Dermis microvascular lymphatic vessel endothelial cell (primary cell): ENCODE measurements around the gene OLFML2A. TPM values are rescaled to one million over a fixed set of nuclear protein-coding genes. Genes with fewer than 3 reads are reported as not detected.

Experiments
- DNase-seq, 2 donors: peaks; one replicate each; pipeline versions ENCODE4 v3.0.0 to v3.0.0-alpha.2; 2010; ENCODE audit warnings: low read depth in 2 of 2
- total RNA-seq: library from RNA; depleted of rRNA; stranded (reverse); fragments of >200 nt; gene quantifications from 2 replicates; pipeline ENCODE4 v1.2.1, GENCODE V29; 2014

Gene OLFML2A
- total RNA-seq, 1 donor from 2014 or later: 1.9 TPM

DNA sequence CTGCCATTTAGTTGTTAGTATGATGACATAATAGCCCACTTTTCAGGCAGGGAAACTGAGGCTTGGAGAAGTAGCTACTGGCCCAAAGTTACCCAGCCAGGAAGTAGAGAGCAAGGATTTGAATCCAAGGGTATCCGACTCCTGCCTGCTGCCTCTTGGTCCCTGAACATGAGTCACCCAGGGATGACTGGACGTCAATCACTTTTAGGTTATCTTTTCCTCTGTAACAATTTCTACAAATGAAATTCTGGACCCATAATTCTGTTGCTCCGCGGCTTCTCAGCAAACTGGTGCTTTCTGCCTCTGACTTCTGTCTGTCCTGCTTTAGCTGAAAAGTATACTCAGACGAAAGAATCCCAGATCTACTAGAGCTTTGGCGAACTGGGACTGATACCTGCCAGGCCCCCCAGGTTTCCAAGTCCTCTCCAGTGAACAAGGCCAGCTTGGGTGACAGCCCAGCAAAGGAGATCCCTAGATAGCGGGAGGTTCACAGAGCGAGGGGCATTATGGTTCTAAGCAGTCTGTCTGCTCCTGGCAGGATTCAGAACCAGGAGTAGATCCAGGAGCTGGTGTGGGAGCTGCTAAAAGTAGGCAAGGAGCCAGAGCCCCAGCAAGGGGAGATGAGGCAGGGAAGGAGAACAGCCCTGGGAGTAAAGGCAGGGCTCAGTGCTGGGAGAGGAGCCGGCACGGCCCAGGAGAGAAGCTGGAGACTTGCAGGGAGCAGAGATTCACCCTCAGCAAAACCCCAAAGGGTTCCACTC lies 20.6 kb downstream of the OLFML2A start:
- DNase-seq: no peak

DNA sequence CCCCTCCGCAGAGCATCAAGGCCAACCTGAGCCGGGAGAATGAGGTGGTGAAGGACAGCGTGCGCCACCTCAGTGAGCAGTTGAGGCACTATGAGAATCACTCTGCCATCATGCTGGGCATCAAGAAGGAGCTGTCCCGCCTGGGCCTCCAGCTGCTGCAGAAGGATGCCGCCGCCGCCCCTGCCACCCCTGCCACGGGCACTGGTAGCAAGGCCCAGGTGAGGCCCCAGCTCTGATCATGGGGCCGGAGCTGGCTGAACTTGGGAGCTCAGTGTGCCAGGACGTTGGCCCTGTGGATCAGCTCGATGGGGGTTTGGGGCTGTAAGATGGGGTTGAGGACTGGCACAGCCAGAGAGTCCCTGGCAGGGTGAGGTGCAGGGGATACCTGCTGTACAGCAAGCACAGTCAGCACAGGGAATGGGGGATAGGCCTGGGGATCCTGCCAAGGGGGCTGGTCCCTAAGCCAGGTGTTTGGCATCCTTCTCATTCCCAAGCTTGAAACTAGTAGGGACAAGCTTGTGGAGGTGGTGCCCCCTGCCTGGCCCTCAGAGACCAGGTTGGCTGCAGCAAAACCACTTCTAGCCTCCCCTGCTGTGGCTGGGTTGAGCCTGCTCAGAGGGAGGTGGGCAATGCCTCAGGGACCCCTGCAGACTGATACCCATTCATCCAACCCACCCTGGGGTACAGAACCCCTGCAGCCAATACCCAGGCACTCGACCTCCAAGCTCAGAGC lies 22.5 kb downstream of the OLFML2A start:
- DNase-seq: no peak

DNA sequence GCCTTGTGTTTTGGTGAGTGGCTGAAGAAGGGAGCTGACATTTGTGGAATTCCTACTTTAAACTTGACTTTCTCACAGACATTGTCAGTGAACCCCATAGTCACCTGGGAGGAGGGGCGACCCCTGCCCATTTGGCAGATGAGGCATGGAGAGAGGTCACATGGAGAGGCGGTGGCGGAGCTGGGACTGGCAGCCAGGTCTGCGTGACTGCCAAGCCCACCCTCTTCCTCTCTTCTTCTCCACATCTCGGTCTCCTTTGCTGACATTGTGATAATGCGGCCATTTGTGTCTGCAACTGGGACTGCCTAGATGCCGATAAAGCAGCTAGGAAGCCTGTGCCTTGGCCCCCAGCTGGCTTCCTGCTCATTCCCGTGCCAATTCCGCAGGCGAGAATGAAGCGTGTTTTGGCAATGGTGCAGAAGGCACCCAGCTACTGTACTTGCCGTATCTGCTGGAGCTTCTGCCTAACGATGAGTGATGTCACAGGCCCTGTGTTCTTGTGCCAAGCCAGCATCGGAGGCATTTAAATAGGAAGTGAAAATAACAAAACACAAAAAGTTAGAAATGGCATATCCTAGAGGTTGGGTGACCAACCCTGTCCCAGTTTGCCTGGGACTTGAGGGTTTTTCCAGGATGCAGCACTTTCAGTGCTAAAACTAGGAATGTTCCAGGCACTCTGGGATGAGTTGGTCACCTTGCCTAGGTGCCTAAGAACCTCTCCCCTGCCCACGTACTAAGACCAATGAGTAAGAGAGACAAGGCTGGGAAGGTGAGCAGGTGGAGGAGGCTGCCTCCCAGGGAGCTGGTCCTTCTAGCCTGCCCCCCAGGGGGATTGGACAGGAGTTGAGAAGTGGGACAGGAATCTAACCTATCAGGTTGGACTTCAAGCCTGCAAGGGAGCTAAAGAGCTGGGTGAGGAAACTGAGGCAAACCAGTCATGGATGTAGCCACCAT lies 23.6 kb downstream of the OLFML2A start:
- peak; percentile 68 to 79 for DNase-seq

DNA sequence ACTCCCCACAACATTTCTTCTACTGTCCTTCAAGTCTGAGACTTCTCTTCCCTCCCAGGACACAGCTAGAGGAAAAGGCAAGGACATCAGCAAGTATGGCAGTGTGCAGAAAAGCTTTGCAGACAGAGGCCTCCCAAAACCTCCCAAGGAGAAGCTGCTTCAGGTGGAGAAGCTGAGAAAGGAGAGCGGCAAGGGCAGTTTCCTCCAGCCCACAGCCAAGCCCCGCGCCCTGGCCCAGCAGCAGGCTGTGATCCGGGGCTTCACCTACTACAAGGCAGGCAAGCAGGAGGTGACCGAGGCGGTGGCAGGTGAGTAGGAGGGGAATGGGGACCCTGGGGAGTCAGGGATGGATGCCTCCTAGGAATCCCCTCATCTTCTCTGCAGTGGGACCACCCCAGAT lies 24.4 kb downstream of the OLFML2A start:
- no peak for DNase-seq

DNA sequence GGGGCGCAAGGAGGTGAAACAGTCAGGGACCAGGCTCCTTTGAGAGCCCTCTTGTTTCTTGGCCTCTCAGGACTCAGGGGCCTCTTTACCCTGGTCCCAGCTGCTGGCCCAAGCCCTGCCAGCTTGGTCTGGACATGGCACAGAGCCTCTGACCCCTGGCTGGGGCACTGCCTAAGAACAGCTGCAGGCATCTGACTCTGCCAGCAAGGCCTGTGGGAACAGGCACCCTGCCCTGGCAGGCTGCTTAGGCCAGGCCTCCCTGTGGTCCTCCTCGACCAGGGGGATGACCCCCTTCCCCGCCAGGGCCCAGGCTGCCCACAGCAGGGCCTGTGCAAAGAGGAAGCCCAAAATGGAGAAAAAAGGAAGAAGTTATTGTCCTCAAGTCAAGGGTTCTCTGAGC lies 25.5 kb downstream of the OLFML2A start:
- no peak for DNase-seq

DNA sequence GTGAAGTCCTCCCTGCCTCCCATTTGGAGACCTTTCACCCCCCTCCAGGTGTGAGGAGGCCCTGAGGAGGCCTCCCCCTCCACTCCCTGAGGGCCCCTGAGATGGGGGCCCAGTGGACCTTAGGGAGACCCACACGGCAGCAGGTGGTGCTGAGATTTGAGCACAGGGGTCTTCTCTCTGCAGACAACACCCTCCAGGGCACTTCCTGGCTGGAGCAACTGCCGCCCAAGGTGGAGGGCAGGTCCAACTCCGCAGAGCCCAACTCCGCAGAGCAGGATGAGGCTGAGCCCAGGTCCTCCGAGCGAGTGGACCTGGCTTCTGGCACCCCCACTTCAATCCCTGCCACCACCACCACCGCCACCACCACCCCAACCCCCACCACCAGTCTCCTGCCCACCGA lies 27.0 kb downstream of the OLFML2A start:
- DNase-seq: no peak

DNA sequence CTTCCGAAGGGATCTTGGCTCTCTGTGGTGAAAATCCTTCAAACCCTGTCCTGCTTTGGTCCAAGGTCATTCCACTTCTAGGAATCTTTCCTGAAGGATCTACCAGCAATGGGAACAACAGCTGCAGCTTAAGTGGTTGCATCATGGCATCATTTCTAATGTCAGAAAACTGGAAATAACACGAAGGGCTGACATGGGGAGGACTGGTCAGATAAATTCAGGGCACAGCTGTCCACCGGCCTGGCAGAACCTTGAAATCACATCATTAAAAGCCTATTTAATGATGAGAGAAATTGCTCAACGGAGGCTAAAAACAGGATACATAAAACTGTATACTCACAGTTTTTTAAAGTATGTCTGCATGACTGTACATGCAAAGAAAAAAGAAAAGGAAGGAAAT lies 28.3 kb downstream of the OLFML2A start:
- DNase-seq: no peak

DNA sequence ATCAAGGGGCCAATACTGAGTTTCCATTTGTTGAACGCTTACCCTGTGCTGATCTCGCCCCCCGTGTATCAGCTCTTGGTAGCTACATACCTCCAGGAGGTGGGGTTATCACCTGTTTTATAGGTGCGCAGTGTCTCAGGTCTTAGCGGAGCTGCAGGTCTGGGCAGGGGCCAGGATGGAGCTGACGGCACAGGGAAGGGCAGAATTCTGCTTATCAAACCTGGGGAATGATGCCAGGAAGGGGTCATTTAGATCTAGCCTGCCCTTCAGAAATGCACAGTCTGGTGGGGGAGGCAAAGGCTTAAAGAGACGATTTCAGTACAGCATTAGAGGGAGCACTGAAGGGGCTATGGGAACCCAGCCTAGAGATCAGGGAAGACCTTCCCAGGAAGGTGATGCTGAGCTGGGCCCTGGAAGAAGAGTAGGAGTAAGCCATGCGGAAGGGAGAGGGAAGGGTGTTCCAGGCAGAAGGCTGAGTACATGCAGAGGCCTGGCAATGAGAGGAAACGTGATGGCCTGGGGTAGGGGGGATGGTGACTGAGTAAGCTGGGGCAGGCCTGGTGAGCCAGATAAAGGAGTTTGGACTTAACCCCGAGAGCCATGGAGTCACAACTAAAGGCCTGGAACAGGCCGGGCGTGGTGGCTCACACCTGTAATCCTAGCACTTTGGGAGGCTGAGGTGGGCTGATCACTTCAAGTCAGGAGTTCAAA lies 31.5 kb downstream of the OLFML2A start:
- DNase-seq: no peak

DNA sequence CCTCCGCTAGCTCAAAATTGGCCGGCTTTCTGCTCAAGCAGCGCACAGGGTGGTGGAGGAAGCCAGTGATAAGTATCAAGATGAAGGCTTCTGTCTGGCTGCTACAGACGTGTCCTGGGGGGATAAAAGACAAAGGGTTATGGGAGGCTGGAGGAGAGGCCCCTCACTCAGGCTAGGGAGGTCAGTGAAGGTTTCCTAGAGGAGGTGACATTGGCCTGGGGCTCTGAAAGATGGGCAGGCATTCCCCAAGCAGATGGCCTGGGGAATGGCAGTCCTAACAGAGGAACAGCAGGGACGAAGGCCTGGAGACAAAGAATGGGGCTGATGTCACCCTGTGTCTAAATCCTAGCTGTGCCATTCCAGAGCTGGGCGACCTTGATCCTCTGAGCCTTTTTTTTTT lies 32.3 kb downstream of the OLFML2A start:
- DNase-seq: no peak

DNA sequence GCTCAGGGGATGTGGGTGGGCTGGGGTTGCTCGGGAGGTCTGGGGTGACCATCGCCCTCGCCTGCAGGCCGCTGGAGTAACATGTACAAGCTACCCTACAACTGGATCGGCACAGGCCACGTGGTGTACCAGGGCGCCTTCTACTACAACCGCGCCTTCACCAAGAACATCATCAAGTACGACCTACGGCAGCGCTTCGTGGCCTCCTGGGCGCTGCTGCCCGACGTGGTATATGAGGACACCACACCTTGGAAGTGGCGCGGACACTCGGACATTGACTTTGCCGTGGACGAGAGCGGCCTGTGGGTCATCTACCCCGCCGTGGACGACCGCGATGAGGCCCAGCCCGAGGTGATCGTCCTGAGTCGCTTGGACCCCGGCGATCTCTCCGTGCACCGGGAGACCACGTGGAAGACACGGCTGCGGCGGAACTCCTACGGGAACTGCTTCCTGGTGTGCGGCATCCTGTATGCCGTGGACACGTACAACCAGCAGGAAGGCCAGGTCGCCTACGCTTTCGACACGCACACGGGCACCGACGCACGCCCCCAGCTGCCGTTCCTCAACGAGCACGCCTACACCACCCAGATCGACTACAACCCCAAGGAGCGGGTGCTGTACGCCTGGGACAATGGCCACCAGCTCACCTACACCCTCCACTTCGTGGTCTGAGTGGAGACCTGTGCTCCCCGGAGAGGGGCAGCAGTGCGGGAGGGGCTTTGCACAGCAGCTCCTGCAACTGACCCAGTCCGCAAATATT lies 33.0 kb downstream of the OLFML2A start:
- DNase-seq: no peak

DNA sequence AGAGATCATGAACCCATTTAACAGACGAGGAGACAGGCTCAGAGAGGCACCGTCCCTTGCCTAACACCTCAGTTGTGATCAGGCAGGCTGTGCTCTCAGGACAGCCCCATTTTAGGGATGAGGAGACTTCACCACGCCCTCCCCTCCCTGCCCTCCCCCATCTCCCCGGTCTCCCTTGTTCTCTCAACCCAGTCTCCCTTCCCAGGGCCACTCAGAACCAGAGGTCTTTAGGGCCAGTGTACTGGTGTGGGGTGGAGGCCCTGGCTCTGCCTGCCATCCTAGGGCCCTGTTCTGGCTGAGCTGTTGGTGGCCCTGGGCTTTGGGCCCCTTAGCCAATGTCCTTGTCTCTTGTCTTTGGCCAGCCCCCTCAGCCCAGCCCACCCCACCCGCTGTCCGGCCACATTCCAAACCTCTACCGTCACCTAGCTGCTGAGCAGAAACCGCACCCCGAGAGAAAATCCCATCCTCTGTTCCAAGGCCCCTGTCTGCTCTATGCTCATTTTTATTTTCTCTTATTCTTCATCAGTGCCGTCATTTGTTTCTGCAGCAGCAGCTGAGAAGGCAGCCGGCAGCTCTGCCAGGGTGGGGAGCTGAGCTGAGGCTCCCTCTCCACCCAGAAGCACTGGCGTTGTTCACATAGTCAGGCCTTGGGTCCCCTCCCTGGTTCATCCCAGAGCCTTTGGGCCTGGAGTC lies 33.9 kb downstream of the OLFML2A start:
- DNase-seq: peak in 1 of 2 donors; percentile 40

DNA sequence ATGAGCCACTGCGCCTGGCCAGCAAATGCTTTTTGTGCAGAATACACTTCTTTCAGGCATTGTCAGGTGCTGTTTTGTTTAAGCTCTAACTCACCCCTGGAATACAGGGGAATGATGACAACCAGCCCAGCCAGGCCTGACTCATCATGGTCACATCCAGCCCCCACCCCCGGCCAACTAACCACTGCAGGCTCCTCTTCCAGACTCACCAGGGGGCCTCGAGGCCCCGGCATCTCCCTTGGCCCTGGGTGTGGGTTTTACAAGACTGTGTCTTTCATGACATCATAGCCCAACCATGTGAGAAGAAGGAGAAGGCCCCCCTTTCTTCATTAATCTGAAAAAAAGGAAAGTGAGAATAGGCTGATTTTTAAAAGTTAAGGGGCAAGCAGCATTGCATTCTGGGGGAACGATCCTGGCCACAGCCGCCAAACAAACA lies 35.5 kb downstream of the OLFML2A start:
- DNase-seq: peak in 1 of 2 donors; percentile 47

DNA sequence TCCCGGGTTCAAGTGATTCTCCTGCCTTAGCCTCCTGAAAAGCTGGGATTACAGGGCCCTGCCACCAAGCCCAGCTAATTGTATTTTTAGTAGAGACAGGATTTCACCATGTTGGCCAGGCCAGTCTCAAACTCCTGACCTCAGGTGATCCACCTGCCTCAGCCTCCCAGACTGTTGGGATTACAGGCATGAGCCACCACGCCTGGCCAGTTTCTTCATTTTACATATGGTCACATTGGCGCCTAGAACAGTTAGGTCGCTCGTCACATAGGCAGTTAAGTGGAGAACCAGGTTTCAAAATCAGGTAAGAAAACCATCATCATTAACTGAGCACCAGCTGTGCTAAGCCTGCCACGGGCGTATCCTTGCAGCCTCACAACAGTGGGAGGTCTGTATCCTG lies 36.1 kb downstream of the OLFML2A start:
- no peak for DNase-seq

DNA sequence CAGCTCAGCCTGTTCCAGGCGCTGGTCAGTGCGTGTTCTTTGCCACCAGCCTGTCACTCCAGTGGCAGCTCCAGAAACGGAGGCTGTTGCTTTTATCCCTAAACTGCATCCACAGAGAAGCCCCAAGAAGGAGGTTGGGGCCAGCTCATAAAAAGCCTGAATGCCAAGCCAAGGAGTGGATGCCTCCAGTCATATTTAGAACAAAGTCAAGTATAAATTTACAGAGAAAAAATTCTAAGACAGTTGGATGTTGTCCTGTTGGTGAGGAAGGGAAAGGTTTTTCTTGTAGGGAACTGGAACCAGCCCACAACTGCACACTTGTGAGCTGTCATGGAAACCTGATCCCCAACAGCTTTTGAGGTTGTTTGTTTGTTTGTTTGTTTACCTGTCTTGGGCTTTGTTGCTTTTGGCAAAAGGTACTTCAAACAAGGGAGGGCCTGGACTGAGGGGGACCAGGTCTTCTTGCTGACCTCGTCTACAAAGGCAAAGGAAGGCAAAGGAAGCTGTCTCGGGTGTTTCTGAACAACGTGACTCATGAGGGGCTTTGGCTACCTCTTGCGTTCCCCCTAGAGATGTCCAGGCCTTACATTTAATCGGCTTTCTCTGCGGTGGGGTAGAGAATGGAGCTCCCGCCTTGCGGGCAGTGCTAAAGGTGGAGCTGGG lies 36.7 kb downstream of the OLFML2A start:
- no peak for DNase-seq

DNA sequence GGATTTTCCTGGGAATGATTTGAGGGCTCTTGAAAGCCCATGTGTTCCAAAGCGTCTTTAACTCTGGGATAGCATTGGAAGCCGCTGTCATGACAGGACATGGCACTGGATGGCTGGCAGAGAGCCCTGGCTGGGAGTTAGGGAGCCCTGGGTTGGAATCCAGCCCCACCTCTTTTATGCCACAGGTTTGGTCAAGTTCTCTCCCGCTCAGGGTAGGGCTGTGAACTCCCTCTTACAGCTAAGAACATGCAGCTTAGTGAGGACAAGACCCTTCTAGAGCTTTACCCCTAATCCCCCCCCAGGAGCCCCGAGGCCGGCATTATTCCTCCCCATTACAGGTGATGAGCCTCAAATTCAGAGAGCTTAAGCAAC lies 37.2 kb downstream of the OLFML2A start:
- no peak for DNase-seq

DNA sequence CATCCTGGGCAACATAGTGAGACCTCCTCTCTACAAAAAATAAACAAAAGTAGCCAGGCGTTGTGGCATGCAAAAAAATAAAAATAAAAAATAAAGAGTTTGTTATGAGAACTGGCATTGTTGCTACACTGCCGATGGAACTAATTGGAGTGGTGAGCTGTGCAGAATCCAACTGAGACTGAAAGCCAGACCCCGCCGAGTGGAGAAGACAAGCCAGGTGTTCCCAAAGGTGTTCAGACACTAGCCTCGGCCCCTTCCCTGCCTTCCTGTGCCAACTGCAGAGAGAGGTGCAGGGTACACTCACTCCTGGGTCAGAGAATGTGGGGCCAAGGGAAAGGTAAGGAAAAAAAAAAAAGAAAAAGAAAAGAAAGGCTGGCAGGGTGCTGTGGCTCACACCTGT lies 38.7 kb downstream of the OLFML2A start:
- no peak for DNase-seq

DNA sequence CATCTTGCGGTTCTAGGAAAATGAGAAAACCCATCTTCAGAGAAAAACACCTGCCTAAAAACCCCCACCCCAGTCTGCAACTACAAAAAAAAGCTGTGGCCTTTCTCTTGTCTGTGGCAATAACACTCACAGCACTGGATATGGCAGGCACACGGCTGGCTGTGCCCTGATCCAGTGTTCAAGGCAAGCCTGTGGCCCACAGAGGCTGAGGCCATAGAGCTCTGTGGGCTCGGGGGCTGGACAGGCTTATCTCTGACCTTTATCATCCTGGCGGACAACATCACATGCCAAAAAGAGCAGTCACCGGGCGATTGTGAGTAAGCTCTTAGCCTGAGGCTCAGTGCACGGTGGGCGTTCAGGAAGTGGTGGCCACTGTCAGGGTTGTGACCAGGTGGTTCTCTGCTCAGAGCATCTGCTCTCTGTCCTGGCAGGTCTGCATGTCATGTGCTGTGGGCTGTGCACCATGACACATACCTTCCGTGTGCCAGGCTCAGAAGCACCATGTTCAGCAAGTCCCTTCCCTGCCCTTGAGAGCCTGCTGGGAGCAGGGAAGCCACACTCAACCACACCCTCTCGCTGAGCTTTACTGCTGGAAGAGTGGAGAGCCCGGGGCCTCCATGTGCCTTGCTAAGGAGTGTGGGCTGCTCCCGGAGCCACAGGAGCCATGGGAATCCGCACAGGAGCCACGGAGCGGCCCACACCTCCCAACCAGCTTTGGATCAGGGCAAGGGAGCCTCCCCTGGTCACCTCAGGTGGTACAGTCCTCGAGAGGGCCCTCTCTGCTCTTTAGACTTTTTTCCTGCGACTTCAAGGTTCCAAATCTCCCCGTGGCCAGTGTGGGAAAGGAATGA lies 41.7 kb downstream of the OLFML2A start:
- DNase-seq: peak; percentile 40 to 67
